HepG2 (cell line): Measurements from ENCODE around the gene GNA12. TPM values are rescaled to one million over a fixed set of nuclear protein-coding genes. Genes with fewer than 3 reads are reported as not detected.

Experiments used
- CENPX ChIP-seq: sonication (generic); formaldehyde crosslinking; IDR thresholded peaks from 2 replicates; pipeline ENCODE4 v1.9.0; 2021; ENCODE audit warnings: mild to moderate bottlenecking, missing genetic modification reagents, moderate library complexity
- CHD4 ChIP-seq: fragments of 200-600 bp; sonication (generic); IDR thresholded peaks from 2 replicates; pipeline ENCODE4 v1.7.0; 2017; ENCODE audit warnings: mild to moderate bottlenecking, low read length, borderline replicate concordance
- DZIP1 ChIP-seq: sonication (generic); formaldehyde crosslinking; IDR thresholded peaks from 2 replicates; pipeline ENCODE4 v1.5.0; 2020; ENCODE audit warnings: mild to moderate bottlenecking, missing genetic modification reagents
- FOXM1 ChIP-seq: sonication (generic); formaldehyde crosslinking; IDR thresholded peaks from 2 replicates; pipeline ENCODE4 v1.5.0; 2020; ENCODE audit warnings: missing genetic modification reagents
- IRF1 ChIP-seq: sonication (generic); formaldehyde crosslinking; IDR thresholded peaks from 2 replicates; pipeline ENCODE4 v1.4.0; 2020; ENCODE audit warnings: low read depth, mild to moderate bottlenecking, missing genetic modification reagents
- MLLT10 ChIP-seq: sonication (generic); formaldehyde crosslinking; IDR thresholded peaks from 2 replicates; pipeline ENCODE4 v1.4.0; 2020; ENCODE audit warnings: missing genetic modification reagents
- NFATC3 ChIP-seq: sonication (generic); formaldehyde crosslinking; IDR thresholded peaks from 2 replicates; pipeline ENCODE4 v1.5.1; 2020; ENCODE audit warnings: mild to moderate bottlenecking, missing genetic modification reagents
- NFE2 ChIP-seq: sonication (generic); formaldehyde crosslinking; IDR thresholded peaks from 2 replicates; pipeline ENCODE4 v1.4.0; 2020; ENCODE audit warnings: missing genetic modification reagents
- NFKBIZ ChIP-seq: IDR thresholded peaks from 2 replicates; pipeline ENCODE4 v1.6.1; 2018; ENCODE audit warnings: missing genetic modification reagents, missing compliant biosample characterization
- PHF8 ChIP-seq: sonication (generic); formaldehyde crosslinking; IDR thresholded peaks from 2 replicates; pipeline ENCODE4 v1.5.0; 2020; ENCODE audit warnings: missing genetic modification reagents
- RFX1 ChIP-seq: fragments of 450-650 bp; IDR thresholded peaks from 2 replicates; pipeline ENCODE4 v1.6.1; 2017
- SYNCRIP ChIP-seq: fragments of 200-400 bp; formaldehyde crosslinking; IDR thresholded peaks from 2 replicates; pipeline ENCODE4 v1.6.1; 2018; ENCODE audit warnings: mild to moderate bottlenecking, low read depth, low read length; ENCODE audit not compliant: insufficient read depth
- THAP7 ChIP-seq: sonication (generic); formaldehyde crosslinking; IDR thresholded peaks from 2 replicates; pipeline ENCODE4 v1.8.1; 2023; ENCODE audit warnings: mild to moderate bottlenecking, missing genetic modification reagents
- ZBTB7A ChIP-seq: sonication (generic); formaldehyde crosslinking; IDR thresholded peaks from 2 replicates; pipeline ENCODE4 v1.8.0; 2022; ENCODE audit warnings: mild to moderate bottlenecking, missing genetic modification reagents
- ZBTB8A ChIP-seq: sonication (generic); formaldehyde crosslinking; IDR thresholded peaks from 2 replicates; pipeline ENCODE4 v1.4.0; 2020; ENCODE audit warnings: mild to moderate bottlenecking, low read depth, missing genetic modification reagents, borderline replicate concordance
- ZHX1 ChIP-seq: sonication (generic); formaldehyde crosslinking; IDR thresholded peaks from 2 replicates; pipeline ENCODE4 v1.8.1; 2022; ENCODE audit warnings: low read depth, mild to moderate bottlenecking, missing genetic modification reagents
- ZNF207 ChIP-seq: fragments of 450-650 bp; IDR thresholded peaks from 2 replicates; pipeline ENCODE4 v1.6.1; 2016; ENCODE audit warnings: antibody characterized with exemption, borderline replicate concordance
- ZNF350 ChIP-seq: sonication (generic); formaldehyde crosslinking; IDR thresholded peaks from 2 replicates; pipeline ENCODE4 v1.4.0; 2020; ENCODE audit warnings: mild to moderate bottlenecking, low read depth, missing genetic modification reagents, borderline replicate concordance
- ZNF383 ChIP-seq: sonication (generic); formaldehyde crosslinking; IDR thresholded peaks from 2 replicates; pipeline ENCODE4 v1.4.0; 2020; ENCODE audit warnings: missing genetic modification reagents, mild to moderate bottlenecking, borderline replicate concordance
- ZNF580 ChIP-seq: IDR thresholded peaks from 2 replicates; pipeline ENCODE4 v1.6.1; 2016; ENCODE audit warnings: low read depth, borderline replicate concordance
- ZNF614 ChIP-seq: IDR thresholded peaks from 2 replicates; pipeline ENCODE4 v1.6.1; 2018; ENCODE audit warnings: missing biosample characterization, missing genetic modification reagents, inconsistent platforms, borderline replicate concordance
- ZSCAN21 ChIP-seq: sonication (generic); formaldehyde crosslinking; IDR thresholded peaks from 2 replicates; pipeline ENCODE4 v1.8.0; 2022; ENCODE audit warnings: mild to moderate bottlenecking, missing genetic modification reagents, moderate library complexity, borderline replicate concordance
- ZZZ3 ChIP-seq: sonication (generic); formaldehyde crosslinking; IDR thresholded peaks from 2 replicates; pipeline ENCODE4 v1.4.0; 2020; ENCODE audit warnings: missing genetic modification reagents, mild to moderate bottlenecking, borderline replicate concordance
- polyA plus RNA-seq, 8 experiments: library from polyadenylated mRNA; depleted of rRNA in 3 of 8; stranded (reverse) in 7 of 8; unstranded in 1 of 8; fragments of >200 nt; fragmentation: Illumina TruSeq in 4 of 8; extraction: Trizol in 4 of 8; gene quantifications; 2 replicates each; pipeline versions ENCODE4 v1.2.1 to v1.2.3, GENCODE V29; 2011 to 2016; ENCODE audit warnings: low read depth in 4 of 8, missing spikeins in 1 of 8, mixed read lengths in 1 of 8; ENCODE audit not compliant: insufficient read depth in 1 of 8
- total RNA-seq, 5 experiments: library from RNA; depleted of rRNA; stranded (reverse); fragments of >200 nt; fragmentation: Illumina TruSeq; extraction: Trizol; gene quantifications; 2 replicates each; pipeline ENCODE4 v1.2.3, GENCODE V29; 2016; ENCODE audit warnings: low read depth in 1 of 5

Gene GNA12
- total and polyA plus RNA-seq, 2 of the 13 experiments (the other 11 are each of a cell fraction or from before 2014, with no cell fraction given), result 16.2 to 50.9 TPM

- TF ChIP-seq DZIP1, result no peak
- TF ChIP-seq RFX1, result no peak
- no peak; the same call in 1 of the 2 replicates for TF ChIP-seq PHF8
- no peak for TF ChIP-seq NFKBIZ
- no peak for TF ChIP-seq CHD4
- TF ChIP-seq MLLT10 (CRISPR knock-in tag), result no peak
- no peak for TF ChIP-seq NFE2 (CRISPR knock-in tag)
- TF ChIP-seq ZZZ3, result 0 out of 2 replicates have a peak, but pooled peaks have one; percentile 43
- 0 out of 2 replicates have a peak, but pooled peaks have one; percentile 4 for TF ChIP-seq ZNF614 (CRISPR knock-in tag)
- no peak for TF ChIP-seq FOXM1 (CRISPR knock-in tag)
- no peak for TF ChIP-seq ZNF383 (CRISPR knock-in tag)
- TF ChIP-seq ZNF207, result no peak
- no peak for TF ChIP-seq ZHX1 (CRISPR knock-in tag)
- TF ChIP-seq NFATC3 (CRISPR knock-in tag), result no peak
- TF ChIP-seq ZBTB7A (CRISPR knock-in tag), result no peak
- no peak for TF ChIP-seq CENPX (CRISPR knock-in tag)
- peak; percentile 73; the same call in 1 of the 2 replicates for TF ChIP-seq ZNF350 (CRISPR knock-in tag)
- no peak for TF ChIP-seq ZBTB8A (CRISPR knock-in tag)
- no peak for TF ChIP-seq THAP7
- no peak for TF ChIP-seq IRF1
- TF ChIP-seq ZNF580, result peak; percentile 42; the same call in 1 of the 2 replicates
- peak; percentile 38; the same call in 1 of the 2 replicates for TF ChIP-seq ZSCAN21 (CRISPR knock-in tag)
- TF ChIP-seq SYNCRIP, result no peak
Measured at GRCh38 chr7:2802504-2803341, 41.4 kb downstream of the GNA12 start (continued).
